Left ventricle myocardium inferior (tissue), 1 donor: ENCODE data around the gene USP22. TPM values are rescaled to one million over a fixed set of nuclear protein-coding genes. Genes with fewer than 3 reads are reported as not detected.

Experiments used
- DNase-seq: peaks from one replicate; pipeline ENCODE4 v3.0.0-alpha.2; 2020
- H3K27ac ChIP-seq: fragments of 200-600 bp; replicated peaks from 2 replicates; pipeline ENCODE4 v1.8.0; 2021
- H3K27me3 ChIP-seq: fragments of 200-600 bp; 2 replicates; pipeline ENCODE4 v1.8.0; 2021; ENCODE audit warnings: low read depth
- H3K36me3 ChIP-seq: fragments of 200-600 bp; 2 replicates; pipeline ENCODE4 v1.8.0; 2021
- H3K4me1 ChIP-seq: fragments of 200-600 bp; 2 replicates; pipeline ENCODE4 v1.8.0; 2021
- H3K4me3 ChIP-seq: fragments of 200-600 bp; 2 replicates; pipeline ENCODE4 v1.8.0; 2021; ENCODE audit warnings: mild to moderate bottlenecking, moderate library complexity
- H3K9me3 ChIP-seq: fragments of 200-600 bp; replicated peaks from 2 replicates; pipeline ENCODE4 v1.8.0; 2021
- intact Hi-C: fragments of 100-400 bp; cut with micrococcal nuclease; formaldehyde crosslinking; loops from one replicate; pipeline ENCODE4 v1.11.0; 2022
- total RNA-seq: library from RNA; stranded (reverse); fragmentation: NEBNext Ultra II Directional; extraction: Animal tissue kit (Norgen Biotek cat#: 25700); gene quantifications from one replicate; pipeline ENCODE4 v1.2.1, GENCODE V29; 2021
- TF ChIP-seq, protein P1 (sequence below): fragments of 200-600 bp; IDR thresholded peaks from 2 replicates; pipeline ENCODE4 v1.8.0; 2021; ENCODE audit warnings: antibody characterized with exemption, mild to moderate bottlenecking, borderline replicate concordance
- donor health status: DM: no; HTN: yes; CAD: no; lungs with severe emphysema.

Gene USP22
- total RNA-seq, 1 donor from 2014 or later, result 159 TPM

DNA sequence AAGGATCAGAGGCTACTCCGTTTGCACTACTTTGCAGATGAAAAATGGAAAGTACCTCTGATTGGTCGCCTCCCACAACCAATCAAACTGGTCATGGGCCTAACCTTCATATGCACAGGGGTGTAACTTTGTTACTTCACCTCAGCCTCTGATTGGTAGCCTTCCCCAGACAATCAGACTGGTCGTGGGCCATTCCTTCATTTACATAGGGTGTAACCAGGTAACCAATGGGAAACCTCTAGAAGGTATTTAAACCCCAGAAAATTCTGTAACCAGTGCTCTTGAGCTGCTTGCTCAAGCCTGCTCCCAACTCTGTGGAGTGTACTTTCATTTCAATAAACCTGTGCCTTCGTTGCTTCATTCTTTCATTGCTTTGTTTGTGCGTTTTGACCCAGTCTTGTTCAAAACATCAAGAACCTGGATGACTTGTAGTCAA, 39.2 kb upstream of the USP22 start:
- TF ChIP-seq, protein P1, sequence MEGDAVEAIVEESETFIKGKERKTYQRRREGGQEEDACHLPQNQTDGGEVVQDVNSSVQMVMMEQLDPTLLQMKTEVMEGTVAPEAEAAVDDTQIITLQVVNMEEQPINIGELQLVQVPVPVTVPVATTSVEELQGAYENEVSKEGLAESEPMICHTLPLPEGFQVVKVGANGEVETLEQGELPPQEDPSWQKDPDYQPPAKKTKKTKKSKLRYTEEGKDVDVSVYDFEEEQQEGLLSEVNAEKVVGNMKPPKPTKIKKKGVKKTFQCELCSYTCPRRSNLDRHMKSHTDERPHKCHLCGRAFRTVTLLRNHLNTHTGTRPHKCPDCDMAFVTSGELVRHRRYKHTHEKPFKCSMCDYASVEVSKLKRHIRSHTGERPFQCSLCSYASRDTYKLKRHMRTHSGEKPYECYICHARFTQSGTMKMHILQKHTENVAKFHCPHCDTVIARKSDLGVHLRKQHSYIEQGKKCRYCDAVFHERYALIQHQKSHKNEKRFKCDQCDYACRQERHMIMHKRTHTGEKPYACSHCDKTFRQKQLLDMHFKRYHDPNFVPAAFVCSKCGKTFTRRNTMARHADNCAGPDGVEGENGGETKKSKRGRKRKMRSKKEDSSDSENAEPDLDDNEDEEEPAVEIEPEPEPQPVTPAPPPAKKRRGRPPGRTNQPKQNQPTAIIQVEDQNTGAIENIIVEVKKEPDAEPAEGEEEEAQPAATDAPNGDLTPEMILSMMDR, result no peak
- H3K27me3 ChIP-seq, result peaks cover 24% of the 10 kb centered on the region
- intact Hi-C loops, result no loop called here
- H3K27ac ChIP-seq, result no peak overlapping the region
- no peak for DNase-seq
- H3K36me3 ChIP-seq, result no peaks in the 10 kb centered on the region
- no peak overlapping the region for H3K4me3 ChIP-seq
- H3K9me3 ChIP-seq, result no peaks in the 10 kb centered on the region
- H3K4me1 ChIP-seq, result no peaks in the 10 kb centered on the region

GRCh38 chr17:21079196-21079595, 36.4 kb upstream of the USP22 start:
- TF ChIP-seq, protein P1, result no peak
- intact Hi-C loops, result no loop called here
- H3K4me3 ChIP-seq, result no peak overlapping the region
- H3K27ac ChIP-seq, result no peak overlapping the region
- DNase-seq, result no peak
- H3K27me3 ChIP-seq, result peaks cover 8% of the 10 kb centered on the region
- peaks cover 4% of the 10 kb centered on the region for H3K4me1 ChIP-seq
- no peaks in the 10 kb centered on the region for H3K36me3 ChIP-seq
- no peaks in the 10 kb centered on the region for H3K9me3 ChIP-seq

- intact Hi-C loops, result no loop called here
- no peak for DNase-seq
- Histone ChIP-seq H3K27me3 (peaks cover 8% of the 10 kb centered on the region), H3K4me1 (peaks cover 4% of the 10 kb centered on the region), H3K36me3 (no peaks in the 10 kb centered on the region), H3K9me3 (no peaks in the 10 kb centered on the region), H3K4me3 (no peak overlapping the region), H3K27ac (no peak overlapping the region)
- TF ChIP-seq, protein P1, result no peak
These were observed 35.4 kb upstream of the USP22 start for GRCh38 chr17:21078016-21078780.

GRCh38 chr17:21077281-21077680, 34.5 kb upstream of the USP22 start:
- H3K36me3 ChIP-seq, result no peaks in the 10 kb centered on the region
- no peaks in the 10 kb centered on the region for H3K9me3 ChIP-seq
- no peak overlapping the region for H3K4me3 ChIP-seq
- no peak for DNase-seq
- intact Hi-C loops, result no loop called here
- no peak overlapping the region for H3K27ac ChIP-seq
- TF ChIP-seq, protein P1, result no peak
- peaks cover 4% of the 10 kb centered on the region for H3K4me1 ChIP-seq
- H3K27me3 ChIP-seq, result peaks cover 8% of the 10 kb centered on the region

DNA sequence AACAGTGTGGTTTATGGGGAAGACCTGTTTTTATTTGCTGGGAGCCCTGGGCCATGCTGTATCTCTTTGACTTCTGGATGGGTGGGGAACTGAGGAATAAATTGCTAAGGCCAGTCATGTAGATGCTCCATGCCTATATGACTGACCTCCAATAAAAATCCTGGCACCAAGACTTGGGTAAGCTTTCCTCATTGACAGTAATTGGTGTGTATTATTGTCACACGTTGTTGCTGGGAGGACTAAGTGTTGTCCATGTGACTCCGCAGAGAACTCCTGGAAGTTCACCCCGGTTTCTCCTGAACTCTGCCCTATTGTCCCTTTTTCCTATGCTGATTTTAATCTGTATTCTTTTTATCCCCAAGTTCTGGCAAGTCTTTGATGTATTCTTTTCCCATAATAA, 33.4 kb upstream of the USP22 start:
- intact Hi-C loops, result no loop called here
- Histone ChIP-seq H3K27me3 (peaks cover 8% of the 10 kb centered on the region), H3K27ac (no peak overlapping the region), H3K9me3 (no peaks in the 10 kb centered on the region), H3K4me1 (peaks cover 4% of the 10 kb centered on the region), H3K4me3 (no peak overlapping the region), H3K36me3 (no peaks in the 10 kb centered on the region)
- TF ChIP-seq, protein P1, result no peak
- no peak for DNase-seq
